ENCODE results near the gene AMPH.

GRCh38 chr7:38482521-38482920 lies 148.7 kb downstream of the AMPH start:
- TF ChIP-seq CTCF (IDR thresholded peaks at IDR 0.05) (no peak), POLR2AphosphoS5 (IDR thresholded peaks at IDR 0.05) (no peak), POLR2A (IDR thresholded peaks at IDR 0.05; ENCODE audit: low read depth) (no peak), EP300 (IDR thresholded peaks at IDR 0.05) (no peak)

Measured in esophagus muscularis mucosa (tissue), 4 donors.